GM06990 (cell line): Measurements from ENCODE around the gene CARM1.

Experiments used
- DNase-seq: peaks from one replicate; pipeline ENCODE4 v3.0.0-alpha.2; 2011; ENCODE audit not compliant: insufficient read length; ENCODE audit errors: extremely low read depth
- H3K27me3 ChIP-seq: replicated peaks from 2 replicates; pipeline ENCODE4 v1.6.0; 2011; ENCODE audit warnings: low read length; ENCODE audit not compliant: control insufficient read depth, insufficient read depth
- H3K36me3 ChIP-seq: 2 replicates; pipeline ENCODE4 v1.5.1; 2011; ENCODE audit warnings: low read length; ENCODE audit not compliant: control insufficient read depth, insufficient read depth
- H3K4me3 ChIP-seq: replicated peaks from 2 replicates; pipeline ENCODE4 v1.5.1; 2011; ENCODE audit warnings: low read depth, mild to moderate bottlenecking, control low read depth, low read length
- CTCF ChIP-seq: IDR thresholded peaks from 2 replicates; pipeline ENCODE4 v1.5.1; 2011; ENCODE audit warnings: low read length, control low read depth, mild to moderate bottlenecking, inconsistent platforms; ENCODE audit not compliant: insufficient read depth, poor library complexity, severe bottlenecking

The CARM1 gene

DNA sequence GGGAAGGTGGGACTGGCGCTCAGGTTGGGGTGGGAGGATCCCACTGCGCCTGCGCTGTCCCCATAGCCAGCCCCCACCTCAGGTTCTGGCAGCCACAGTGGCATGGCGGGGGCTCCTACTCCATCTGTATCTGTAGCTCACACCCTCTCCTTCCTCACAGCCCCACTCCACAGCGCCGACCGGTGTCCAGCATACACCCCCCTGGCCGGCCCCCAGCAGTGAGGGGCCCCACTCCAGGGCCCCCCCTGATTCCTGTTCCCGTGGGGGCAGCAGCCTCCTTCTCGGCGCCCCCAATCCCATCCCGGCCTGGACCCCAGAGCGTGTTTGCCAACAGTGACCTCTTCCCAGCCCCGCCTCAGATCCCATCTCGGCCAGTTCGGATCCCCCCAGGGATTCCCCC is 41.4 kb upstream of the CARM1 start:
- no peak for TF ChIP-seq CTCF
- H3K4me3 ChIP-seq = no peak overlapping the region
- H3K27me3 ChIP-seq = no peaks in the 10 kb centered on the region
- DNase-seq = no peak
- H3K36me3 ChIP-seq = peaks cover 26% of the 10 kb centered on the region

GRCh38 chr19:10830370-10830769 is 41.0 kb upstream of the CARM1 start:
- no peak for DNase-seq
- Histone ChIP-seq H3K36me3 (peaks cover 27% of the 10 kb centered on the region), H3K4me3 (no peak overlapping the region), H3K27me3 (no peaks in the 10 kb centered on the region)
- no peak for TF ChIP-seq CTCF

GRCh38 chr19:10830931-10831779 is 40.2 kb upstream of the CARM1 start:
- peaks cover 26% of the 10 kb centered on the region for H3K36me3 ChIP-seq

GRCh38 chr19:10831987-10832938 is 39.1 kb upstream of the CARM1 start:
- no peaks in the 10 kb centered on the region for H3K27me3 ChIP-seq
- TF ChIP-seq CTCF = no peak
- H3K4me3 ChIP-seq = no peak overlapping the region
- H3K36me3 ChIP-seq = peaks cover 25% of the 10 kb centered on the region
- no peak for DNase-seq

More at GRCh38 chr19:10830931-10831779, 40.2 kb upstream of the CARM1 start:
- DNase-seq = no peak
- Histone ChIP-seq H3K27me3 (no peaks in the 10 kb centered on the region), H3K4me3 (no peak overlapping the region)
- TF ChIP-seq CTCF = no peak

- H3K4me3 ChIP-seq = no peak overlapping the region
- no peak for DNase-seq
- no peaks in the 10 kb centered on the region for H3K27me3 ChIP-seq
- H3K36me3 ChIP-seq = peaks cover 25% of the 10 kb centered on the region
- no peak for TF ChIP-seq CTCF
Observed at GRCh38 chr19:10832939-10833296, 38.4 kb upstream of the CARM1 start.
